Endothelial cell (in vitro differentiated cells): Measurements from ENCODE around the gene VAPB. TPM values are rescaled to one million over a fixed set of nuclear protein-coding genes. Genes with fewer than 3 reads are reported as not detected.

ENCODE experiments used
- DNase-seq: peaks from one replicate; pipeline ENCODE4 v3.0.0; 2021; ENCODE audit warnings: low spot score
- H3K27ac Mint-ChIP-seq: one replicate; pipeline ENCODE4 v1.8.0; 2021; ENCODE audit warnings: mixed read lengths, inconsistent platforms; ENCODE audit not compliant: unreplicated experiment
- H3K27me3 Mint-ChIP-seq: one replicate; pipeline ENCODE4 v1.8.0; 2021; ENCODE audit warnings: mild to moderate bottlenecking, moderate library complexity, mixed read lengths, inconsistent platforms; ENCODE audit not compliant: unreplicated experiment
- H3K36me3 Mint-ChIP-seq: one replicate; pipeline ENCODE4 v1.8.0; 2021; ENCODE audit warnings: mild to moderate bottlenecking, low read depth, mixed read lengths, inconsistent platforms; ENCODE audit not compliant: unreplicated experiment
- H3K4me1 Mint-ChIP-seq: one replicate; pipeline ENCODE4 v1.8.0; 2021; ENCODE audit warnings: mild to moderate bottlenecking, mixed read lengths, inconsistent platforms; ENCODE audit not compliant: unreplicated experiment
- H3K4me3 Mint-ChIP-seq: one replicate; pipeline ENCODE4 v1.8.0; 2021; ENCODE audit warnings: mild to moderate bottlenecking, mixed read lengths, inconsistent platforms; ENCODE audit not compliant: unreplicated experiment
- H3K9me3 Mint-ChIP-seq: one replicate; pipeline ENCODE4 v1.8.0; 2021; ENCODE audit warnings: mixed read lengths, inconsistent platforms; ENCODE audit not compliant: unreplicated experiment
- CTCF ChIP-seq: fragments of 200-600 bp; sonication (generic); IDR thresholded peaks from one replicate; pipeline ENCODE4 v1.5.0; 2021; ENCODE audit warnings: antibody characterized with exemption; ENCODE audit not compliant: unreplicated experiment
- total RNA-seq: library from RNA; stranded (reverse); fragmentation: NEBNext Ultra II Directional; extraction: Animal tissue kit (Norgen Biotek cat#: 25700); gene quantifications from one replicate; pipeline ENCODE4 v1.2.1, GENCODE V29; 2021; ENCODE audit not compliant: unreplicated experiment

Gene VAPB
- total RNA-seq, 1 donor from 2014 or later = 55.5 TPM

GRCh38 chr20:58374027-58374850, 14.8 kb upstream of the VAPB start:
- no peaks in the 10 kb centered on the region for H3K9me3 Mint-ChIP-seq
- DNase-seq = no peak
- peaks cover 6% of the 10 kb centered on the region for H3K27me3 Mint-ChIP-seq
- no peak for TF ChIP-seq CTCF
- H3K27ac Mint-ChIP-seq = peak overlapping the region; percentile 58
- peak overlapping the region; percentile 62 for H3K4me3 Mint-ChIP-seq
- peaks cover 6% of the 10 kb centered on the region for H3K36me3 Mint-ChIP-seq
- H3K4me1 Mint-ChIP-seq = peaks cover 11% of the 10 kb centered on the region

- peaks cover 6% of the 10 kb centered on the region for H3K27me3 Mint-ChIP-seq
- H3K36me3 Mint-ChIP-seq = peaks cover 6% of the 10 kb centered on the region
- DNase-seq = peak; percentile 16
- no peak overlapping the region for H3K4me3 Mint-ChIP-seq
- no peak overlapping the region for H3K27ac Mint-ChIP-seq
- TF ChIP-seq CTCF = no peak
- no peaks in the 10 kb centered on the region for H3K9me3 Mint-ChIP-seq
- H3K4me1 Mint-ChIP-seq = peaks cover 11% of the 10 kb centered on the region
Observed at GRCh38 chr20:58374906-58375758, 13.9 kb upstream of the VAPB start.

- Mint-ChIP-seq H3K4me1 (peaks cover 11% of the 10 kb centered on the region), H3K27ac (no peak overlapping the region), H3K27me3 (peaks cover 6% of the 10 kb centered on the region), H3K4me3 (no peak overlapping the region), H3K36me3 (peaks cover 8% of the 10 kb centered on the region), H3K9me3 (no peaks in the 10 kb centered on the region)
- DNase-seq = no peak
- no peak for TF ChIP-seq CTCF
Observed at GRCh38 chr20:58375759-58376352, 13.2 kb upstream of the VAPB start.

- H3K27ac Mint-ChIP-seq = no peak overlapping the region
- H3K27me3 Mint-ChIP-seq = peaks cover 6% of the 10 kb centered on the region
- no peak for DNase-seq
- TF ChIP-seq CTCF = no peak
- no peak overlapping the region for H3K4me3 Mint-ChIP-seq
- peaks cover 15% of the 10 kb centered on the region for H3K36me3 Mint-ChIP-seq
- no peaks in the 10 kb centered on the region for H3K9me3 Mint-ChIP-seq
- H3K4me1 Mint-ChIP-seq = peaks cover 11% of the 10 kb centered on the region
Observed at GRCh38 chr20:58377017-58377416, 12.0 kb upstream of the VAPB start.
